Measurements from ENCODE around the gene TANK. TPM values are rescaled to one million over a fixed set of nuclear protein-coding genes. Genes with fewer than 3 reads are reported as not detected.

TANK gene
- total and polyA plus RNA-seq, 2 experiments from 2014 or later: 27.7 to 35.4 TPM

GRCh38 chr2:161146209-161146775, 13.9 kb upstream of the TANK start:
- Mint-ChIP-seq H3K4me3 (no peak overlapping the region), H3K4me1 (no peaks in the 10 kb centered on the region; the same call in 2 of the 3 replicates), H3K27me3 (ENCODE audit: insufficient read depth, low read depth, poor library complexity) (peaks cover 4% of the 10 kb centered on the region), H3K9me3 (peaks cover 52% of the 10 kb centered on the region), H3K27ac (no peak overlapping the region), H3K36me3 (ENCODE audit: low read depth) (peaks cover 20% of the 10 kb centered on the region)
- DNase-seq (ENCODE audit: low spot score): no peak
- Histone ChIP-seq H3K4me3 (no peak overlapping the region), H3K4me2 (no peak overlapping the region), H3K27ac (ENCODE audit: low read depth) (no peak overlapping the region), H4K20me1 (replicated peaks; ENCODE audit: insufficient read depth) (no peaks in the 10 kb centered on the region), H3K9me2 (ENCODE audit: insufficient read depth) (0 out of 2 replicates have a peak, but pooled peaks cover 4% of the 10 kb centered on the region), H3K27me3 (ENCODE audit: insufficient read depth) (no peaks in the 10 kb centered on the region), H3K79me2 (replicated peaks; ENCODE audit: insufficient read depth) (no peaks in the 10 kb centered on the region), H3K4me1 (ENCODE audit: insufficient read depth) (no peaks in the 10 kb centered on the region), H3K36me3 (ENCODE audit: insufficient read depth) (no peaks in the 10 kb centered on the region; the same call in 1 of the 2 replicates), H2AFZ (no peak overlapping the region), H3F3A (replicated peaks; ENCODE audit: low read depth) (no peaks in the 10 kb centered on the region)
- TF ChIP-seq EZH2 (IDR thresholded peaks at IDR 0.05; ENCODE audit: low read depth, unreplicated experiment) (no peak), STAT1 (IDR thresholded peaks at IDR 0.05; ENCODE audit: unreplicated experiment) (no peak), NANOG (IDR thresholded peaks at IDR 0.05; ENCODE audit: borderline replicate concordance) (no peak), CREB1 (CRISPR knock-in tag; IDR thresholded peaks at IDR 0.05; ENCODE audit: low read depth) (no peak), REST (IDR thresholded peaks at IDR 0.05; ENCODE audit: unreplicated experiment) (no peak), ZNF331 (CRISPR knock-in tag; IDR thresholded peaks at IDR 0.05; ENCODE audit: low read depth) (no peak), ETS1 (IDR thresholded peaks at IDR 0.05) (no peak), EZH2phosphoT487 (IDR thresholded peaks at IDR 0.05; ENCODE audit: unreplicated experiment) (no peak)
- no peak for ATAC-seq

GRCh38 chr2:161146996-161147395, 13.2 kb upstream of the TANK start:
- Mint-ChIP-seq H3K27me3 (ENCODE audit: insufficient read depth, low read depth, poor library complexity) (peaks cover 4% of the 10 kb centered on the region), H3K4me3 (no peak overlapping the region), H3K9me3 (peaks cover 58% of the 10 kb centered on the region), H3K36me3 (ENCODE audit: low read depth) (peaks cover 25% of the 10 kb centered on the region), H3K4me1 (no peaks in the 10 kb centered on the region; the same call in 2 of the 3 replicates), H3K27ac (no peak overlapping the region)
- no peak overlapping the region for H2AFZ ChIP-seq
- no peak overlapping the region for H3K4me3 ChIP-seq
- no peaks in the 10 kb centered on the region for H3K79me2 ChIP-seq (replicated peaks; ENCODE audit: insufficient read depth)
- no peak overlapping the region for H3K4me2 ChIP-seq
- H3K4me1 ChIP-seq (ENCODE audit: insufficient read depth): no peaks in the 10 kb centered on the region
- ATAC-seq (no peak), DNase-seq (ENCODE audit: low spot score) (no peak)
- TF ChIP-seq ZNF331 (CRISPR knock-in tag; IDR thresholded peaks at IDR 0.05; ENCODE audit: low read depth) (no peak), REST (IDR thresholded peaks at IDR 0.05; ENCODE audit: unreplicated experiment) (no peak), ZNF114 (CRISPR knock-in tag; IDR thresholded peaks at IDR 0.05) (no peak), EZH2phosphoT487 (IDR thresholded peaks at IDR 0.05; ENCODE audit: unreplicated experiment) (no peak), CTCF (conservative IDR thresholded peaks at IDR 0.05; ENCODE audit: low read depth in 2 of 2) (no peak), JUNB (IDR thresholded peaks at IDR 0.05; ENCODE audit: unreplicated experiment) (no peak), EZH2 (IDR thresholded peaks at IDR 0.05; ENCODE audit: low read depth, unreplicated experiment) (no peak)
- no peak overlapping the region for H3K27ac ChIP-seq (ENCODE audit: low read depth)
- H3K36me3 ChIP-seq (ENCODE audit: insufficient read depth): no peaks in the 10 kb centered on the region; the same call in 1 of the 2 replicates
- H4K20me1 ChIP-seq (replicated peaks; ENCODE audit: insufficient read depth): no peaks in the 10 kb centered on the region
- no peaks in the 10 kb centered on the region for H3F3A ChIP-seq (replicated peaks; ENCODE audit: low read depth)
- H3K27me3 ChIP-seq (ENCODE audit: insufficient read depth): no peaks in the 10 kb centered on the region
- 0 out of 2 replicates have a peak, but pooled peaks cover 4% of the 10 kb centered on the region for H3K9me2 ChIP-seq (ENCODE audit: insufficient read depth)
